COLO668 (cell line): ENCODE results near the gene MACROD1.

Experiments
- DNase-seq: peaks from one replicate; lab custom pipeline; 2025; ENCODE audit not compliant: unreplicated experiment; lab: John Stamatoyannopoulos, UW

Gene MACROD1

DNA sequence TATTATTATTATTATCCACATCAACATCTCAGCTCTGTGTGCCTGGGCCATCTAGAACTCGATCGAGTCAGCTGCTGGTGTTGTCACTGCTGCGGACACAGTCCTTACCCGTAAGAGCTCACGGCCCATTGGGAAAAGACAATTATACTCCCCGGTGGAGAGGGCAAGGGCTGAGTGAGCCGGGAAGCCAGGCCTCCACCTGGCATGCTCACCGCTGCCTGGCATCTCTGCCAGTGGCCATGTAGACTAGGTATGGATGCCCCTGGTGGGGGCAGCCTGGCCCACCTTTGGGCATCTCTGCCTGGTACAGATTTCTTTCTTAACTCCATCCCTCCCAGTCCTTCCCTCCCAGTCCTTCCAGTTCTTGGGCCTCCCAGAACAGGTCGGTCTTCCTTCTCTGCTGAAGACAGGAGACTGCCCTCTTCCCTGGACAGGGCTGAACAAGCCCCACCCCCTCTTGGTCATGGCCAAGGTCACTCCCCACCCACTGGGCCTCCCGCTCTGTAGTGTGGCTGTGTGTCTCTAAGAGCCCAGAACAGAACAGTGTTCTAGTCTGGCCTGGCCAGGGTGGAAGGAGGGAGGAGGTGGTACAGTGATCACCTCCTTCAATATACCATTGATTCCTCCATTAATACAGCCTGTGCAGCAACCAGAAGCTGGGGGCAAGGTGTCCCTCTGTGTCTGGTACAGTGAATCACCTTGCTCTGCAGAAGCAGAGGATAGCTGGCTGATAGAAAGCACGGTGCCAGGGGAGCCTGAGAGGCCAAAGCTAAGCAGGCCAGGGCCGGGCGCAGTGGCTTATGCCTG is 72.5 kb downstream of the MACROD1 start:
- DNase-seq: peak; percentile 39

DNA sequence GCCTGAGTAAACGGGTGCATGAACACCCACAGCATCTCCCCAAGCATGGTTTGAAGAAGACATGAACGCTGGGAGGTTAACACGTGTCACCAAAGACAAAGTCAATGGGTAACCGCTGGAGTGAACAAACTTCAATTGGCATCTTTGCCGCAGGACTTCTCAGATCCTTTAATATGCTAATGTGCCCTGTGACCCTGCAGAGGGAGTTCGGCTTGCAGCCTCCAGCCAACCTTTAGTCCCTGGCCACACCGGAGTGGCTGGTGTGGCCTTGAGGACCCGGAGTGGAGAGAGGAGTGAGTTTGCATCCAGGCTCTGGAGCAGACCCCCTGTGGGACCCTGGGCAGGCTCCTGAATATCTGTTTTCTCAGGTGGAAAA is 73.2 kb downstream of the MACROD1 start:
- DNase-seq: no peak

DNA sequence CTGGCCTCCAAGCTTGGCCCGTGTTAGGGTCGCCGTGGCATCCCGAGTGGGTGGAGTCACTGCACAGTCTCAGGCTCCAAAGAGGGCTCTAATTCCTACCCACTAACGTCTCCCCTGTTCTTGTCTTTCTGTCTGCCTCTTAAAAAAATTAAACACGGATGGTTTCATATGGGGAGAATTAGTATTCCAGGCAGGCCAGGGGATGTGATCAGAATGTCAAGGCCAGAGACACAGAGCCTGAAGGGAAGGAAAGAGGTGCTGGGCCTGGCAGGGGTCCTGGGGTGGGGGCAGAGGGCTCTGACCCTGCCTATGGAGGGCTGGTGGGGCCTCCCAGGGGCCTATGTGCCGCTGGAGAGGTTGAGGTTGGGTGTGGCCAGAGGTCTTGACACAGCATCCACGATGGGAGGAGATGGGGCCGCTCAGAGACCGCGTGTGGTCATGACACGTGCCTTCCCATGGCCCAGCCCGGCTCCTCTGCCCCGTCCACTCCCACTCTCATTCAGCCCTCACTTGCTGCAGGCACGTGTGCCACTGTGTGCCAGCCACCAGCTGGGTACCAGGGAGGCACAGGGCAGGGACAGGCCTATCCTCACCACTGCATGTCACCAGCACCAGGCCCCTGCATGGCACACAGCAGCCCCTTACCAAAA is 73.7 kb downstream of the MACROD1 start:
- DNase-seq: no peak

DNA sequence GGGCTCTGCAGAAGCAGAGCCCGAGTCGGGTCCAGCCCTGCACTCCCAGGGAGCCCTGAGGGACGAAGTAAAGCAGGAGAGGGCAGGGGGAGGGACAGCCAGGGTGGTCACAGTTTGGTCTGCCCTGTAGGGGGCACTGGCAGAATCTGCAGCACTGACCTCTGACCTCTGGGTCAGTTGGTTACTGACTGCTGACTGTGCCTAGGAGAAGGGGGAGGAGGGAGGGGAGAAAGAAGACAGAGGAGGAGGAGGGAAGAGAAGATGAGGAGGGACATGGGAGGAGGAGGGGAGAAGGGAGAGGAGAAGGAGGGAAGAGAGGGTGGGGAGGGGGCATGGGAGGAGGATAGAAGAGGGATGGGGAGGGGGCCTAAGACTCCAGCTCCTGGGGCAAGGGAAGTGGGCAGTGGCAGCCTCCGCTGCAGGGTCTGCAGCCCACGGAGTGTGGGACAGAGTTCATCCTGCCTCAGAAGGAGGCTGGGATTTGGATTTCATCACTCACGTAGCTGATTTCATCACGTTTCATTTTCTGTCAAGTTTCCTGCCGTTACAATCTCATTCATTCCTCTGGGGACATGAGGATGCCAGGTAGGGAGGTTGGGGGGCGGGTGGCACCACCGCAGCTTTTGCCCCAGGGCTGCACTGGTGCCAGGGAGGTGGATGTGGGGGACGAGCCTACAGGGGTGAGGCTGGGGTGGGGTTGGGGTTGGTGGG is 75.0 kb downstream of the MACROD1 start:
- no peak for DNase-seq

DNA sequence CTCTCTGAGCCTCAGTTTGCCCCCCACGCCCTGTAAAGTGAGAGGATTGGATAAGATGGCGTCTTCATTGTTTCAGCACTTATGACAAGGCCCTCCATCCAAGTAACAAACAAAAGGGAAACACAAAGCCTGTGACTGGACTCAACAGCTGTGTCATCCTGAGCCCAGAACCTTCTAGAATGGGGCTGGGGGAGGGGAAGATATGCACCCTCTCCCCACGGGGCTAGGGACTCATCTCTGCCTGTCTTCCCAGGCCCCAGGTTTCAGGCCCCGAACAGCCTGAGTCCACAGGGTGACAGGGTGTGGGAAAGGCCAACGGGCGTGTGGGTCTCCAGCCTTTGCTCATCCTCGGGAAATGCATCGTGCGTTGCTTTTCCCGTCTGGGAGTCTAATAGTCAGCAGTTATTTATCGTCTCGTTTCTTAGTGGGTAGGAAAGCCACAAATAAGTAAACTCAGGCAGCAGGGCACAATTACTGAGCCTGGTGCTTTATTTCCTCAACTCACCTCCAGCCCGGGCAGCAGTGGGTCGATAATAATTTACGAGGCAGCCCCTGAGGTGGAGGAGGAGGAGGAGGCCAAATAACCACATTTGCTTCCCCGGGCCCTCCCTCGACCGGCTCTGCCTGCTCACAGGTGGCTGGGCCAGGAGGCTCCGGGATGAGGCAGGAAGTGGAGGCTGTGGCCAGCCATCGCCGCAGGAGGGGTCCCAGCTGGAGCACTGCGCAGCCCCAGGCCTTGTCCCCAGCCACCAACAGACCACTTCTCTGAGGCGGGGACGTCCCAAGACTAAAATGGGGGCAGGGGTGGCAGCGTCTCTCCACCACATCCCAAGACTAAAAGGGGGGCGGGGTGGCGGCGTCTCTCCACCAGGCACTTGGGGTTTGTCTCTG is 75.8 kb downstream of the MACROD1 start:
- peak; percentile 30 for DNase-seq

DNA sequence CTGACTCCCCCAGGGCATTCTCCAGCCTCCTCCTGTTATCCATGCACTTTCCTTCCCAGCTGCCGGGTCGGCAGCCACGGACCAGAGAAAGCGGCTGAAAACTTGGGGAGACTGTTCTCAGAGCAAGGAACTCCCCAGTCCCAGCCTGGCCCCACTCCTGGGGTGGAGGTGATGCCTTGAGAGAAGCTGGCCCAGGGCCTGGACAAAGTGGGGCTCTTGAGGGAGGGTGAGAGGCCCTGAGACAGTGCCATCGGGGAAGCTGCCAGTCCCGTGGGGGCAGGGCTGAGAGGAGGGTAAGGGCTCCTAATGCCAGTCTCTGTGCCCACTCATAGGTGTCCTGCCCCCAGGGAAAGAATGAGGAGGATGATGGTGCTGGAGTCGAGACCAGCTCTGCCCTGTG is 76.4 kb downstream of the MACROD1 start:
- DNase-seq: no peak

DNA sequence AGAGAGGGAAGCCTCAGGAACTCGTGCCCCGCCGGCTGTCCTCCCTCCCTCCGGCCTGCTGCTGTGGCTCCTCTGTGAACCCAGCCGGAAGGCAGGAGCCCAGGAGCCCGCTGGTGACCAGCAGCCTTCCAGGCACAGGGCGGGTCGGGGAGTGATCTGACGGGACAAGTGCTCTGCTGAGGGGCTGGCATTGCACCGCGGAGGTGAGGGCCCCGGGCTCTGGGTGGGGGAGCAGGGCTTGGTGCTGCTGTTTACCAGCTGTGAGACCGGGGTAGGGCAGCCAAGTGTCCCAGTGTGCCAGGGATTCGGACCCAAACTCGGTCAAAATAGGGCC is 76.9 kb downstream of the MACROD1 start:
- DNase-seq: no peak

DNA sequence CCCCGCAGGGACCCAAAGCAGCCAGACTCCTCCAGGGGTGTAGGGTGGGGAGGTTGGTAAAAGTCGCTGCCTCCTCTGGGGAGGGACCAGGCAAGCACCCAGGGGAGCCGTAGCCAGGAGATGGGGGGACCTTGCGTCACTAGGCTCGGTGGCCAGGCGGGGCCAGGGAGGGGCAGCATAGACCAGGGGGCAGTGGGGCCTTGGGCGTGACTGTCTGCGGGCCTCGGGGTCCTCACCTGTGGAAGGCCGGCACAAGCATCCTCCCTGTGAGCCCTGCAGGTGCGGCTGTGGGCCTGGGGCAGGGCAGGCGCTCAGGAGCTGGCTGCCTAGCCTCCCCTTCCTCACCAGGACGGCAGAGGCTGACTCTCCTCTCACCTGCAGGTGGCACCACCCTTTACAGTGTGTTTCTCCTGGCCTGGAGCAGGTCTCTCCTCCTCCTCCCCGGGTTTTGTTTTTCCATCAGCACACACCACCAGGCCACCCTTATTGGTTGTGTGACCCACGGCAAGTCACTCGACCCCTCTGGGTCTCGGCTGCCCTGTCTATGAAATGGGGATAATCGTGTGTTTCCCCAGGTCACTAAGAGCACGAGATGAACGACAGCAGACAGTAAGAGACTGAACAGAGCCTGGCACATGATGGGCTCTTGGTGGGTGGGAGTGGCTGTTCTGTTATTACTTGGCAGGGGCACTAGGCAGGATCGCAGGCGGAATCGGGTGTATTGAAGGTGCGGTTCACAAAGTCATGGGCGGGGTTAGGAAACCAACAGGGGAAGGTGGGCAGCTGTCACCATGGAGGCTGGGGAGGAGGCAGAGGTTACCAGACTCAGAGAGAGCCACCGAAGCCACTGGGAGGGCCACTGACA is 77.5 kb downstream of the MACROD1 start:
- DNase-seq: peak; percentile 15

DNA sequence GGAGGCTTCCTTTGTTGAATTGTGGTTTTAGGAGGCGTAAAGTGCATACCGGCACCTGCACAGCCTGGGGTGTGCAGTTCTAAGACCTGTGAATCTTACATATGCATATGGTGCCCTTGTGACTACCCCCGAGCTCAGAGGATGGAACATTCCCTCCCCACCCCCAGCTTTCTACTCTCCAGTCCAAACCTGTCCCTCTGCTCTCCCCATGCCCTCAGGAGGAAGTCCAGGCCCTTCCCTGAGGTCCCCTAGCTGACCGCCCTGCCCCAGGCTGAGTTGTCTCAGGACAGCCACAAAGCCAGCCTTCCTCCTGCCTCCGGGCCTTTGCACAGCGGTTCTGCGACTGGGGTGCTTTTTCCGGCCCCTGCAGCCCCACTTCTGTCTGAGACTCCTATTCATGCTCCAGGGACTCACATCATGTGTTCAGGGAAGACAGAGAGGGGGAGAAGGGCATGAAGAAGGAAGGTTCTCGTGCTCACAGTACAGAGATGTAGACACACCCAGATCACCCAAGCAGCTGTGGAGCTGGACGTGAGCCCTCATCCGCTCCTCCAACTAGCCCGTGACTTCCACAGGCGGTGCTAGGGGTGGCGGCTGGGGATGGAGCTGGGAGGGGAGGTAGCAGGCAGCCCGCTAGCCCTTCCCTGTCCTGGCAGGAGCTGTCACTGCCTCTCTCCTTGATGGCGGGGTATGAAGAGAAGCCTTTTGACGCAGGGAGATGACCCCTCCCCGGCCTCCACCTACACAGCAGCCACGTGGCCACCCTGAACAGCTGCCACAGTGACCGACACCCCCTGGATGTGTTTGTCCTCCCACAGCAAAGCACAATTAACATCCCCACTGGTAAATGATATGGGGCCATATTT is 79.4 kb downstream of the MACROD1 start:
- DNase-seq: peak; percentile 67

DNA sequence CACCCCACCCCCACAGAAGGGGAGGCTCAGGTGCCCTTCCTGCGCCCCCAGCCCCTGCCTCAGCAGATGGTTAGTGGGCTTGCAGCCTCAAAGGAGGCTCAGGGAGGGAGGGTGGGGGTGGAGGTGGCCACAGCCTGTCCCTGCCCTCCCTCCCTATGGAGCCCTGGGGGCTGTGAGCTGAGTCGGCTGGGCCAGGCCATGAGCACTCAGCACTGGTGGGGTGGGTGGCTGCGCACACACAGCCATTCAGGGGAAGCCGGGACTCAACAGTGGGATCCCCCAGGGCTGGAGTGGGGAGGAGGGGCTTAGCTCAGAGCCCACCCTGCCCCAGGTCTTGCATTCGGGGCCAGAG is 80.0 kb downstream of the MACROD1 start:
- DNase-seq: peak; percentile 42

DNA sequence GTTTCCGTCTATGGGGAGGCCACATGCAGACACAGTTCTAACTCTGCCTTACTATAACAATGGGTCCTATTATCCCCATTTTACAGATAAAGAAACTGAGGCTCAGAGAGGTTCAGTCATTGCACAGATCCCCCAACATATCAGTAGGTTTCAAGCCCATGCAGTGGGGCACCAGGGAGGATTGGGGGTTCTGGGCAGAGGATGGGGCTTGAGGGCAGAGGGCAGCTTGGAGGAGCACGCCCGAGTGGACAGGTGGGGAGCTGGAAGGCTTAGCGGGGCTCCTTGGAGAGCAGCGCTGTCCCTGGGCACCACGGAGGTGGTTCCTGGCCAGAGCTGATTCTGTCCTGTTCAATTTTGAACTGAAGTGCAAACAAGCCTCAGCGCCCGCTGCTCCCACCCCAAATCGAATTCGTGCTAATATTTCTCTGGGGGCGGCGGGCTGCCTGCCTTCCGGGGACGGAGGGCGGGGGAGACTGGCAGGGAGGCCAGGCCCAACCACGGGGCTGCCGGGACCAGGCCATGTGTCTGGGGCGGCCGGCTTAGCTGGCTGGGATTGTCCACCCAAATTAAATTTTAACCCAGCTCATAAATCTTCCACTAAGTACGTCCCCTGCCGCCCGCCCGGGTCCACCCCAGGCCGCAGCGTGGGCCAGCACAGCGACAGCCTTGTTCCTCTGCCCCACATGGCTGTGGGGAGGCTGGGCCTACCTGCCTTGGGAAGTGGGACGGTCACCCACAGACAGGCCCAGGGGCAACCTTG is 80.8 kb downstream of the MACROD1 start:
- peak; percentile 72 for DNase-seq

DNA sequence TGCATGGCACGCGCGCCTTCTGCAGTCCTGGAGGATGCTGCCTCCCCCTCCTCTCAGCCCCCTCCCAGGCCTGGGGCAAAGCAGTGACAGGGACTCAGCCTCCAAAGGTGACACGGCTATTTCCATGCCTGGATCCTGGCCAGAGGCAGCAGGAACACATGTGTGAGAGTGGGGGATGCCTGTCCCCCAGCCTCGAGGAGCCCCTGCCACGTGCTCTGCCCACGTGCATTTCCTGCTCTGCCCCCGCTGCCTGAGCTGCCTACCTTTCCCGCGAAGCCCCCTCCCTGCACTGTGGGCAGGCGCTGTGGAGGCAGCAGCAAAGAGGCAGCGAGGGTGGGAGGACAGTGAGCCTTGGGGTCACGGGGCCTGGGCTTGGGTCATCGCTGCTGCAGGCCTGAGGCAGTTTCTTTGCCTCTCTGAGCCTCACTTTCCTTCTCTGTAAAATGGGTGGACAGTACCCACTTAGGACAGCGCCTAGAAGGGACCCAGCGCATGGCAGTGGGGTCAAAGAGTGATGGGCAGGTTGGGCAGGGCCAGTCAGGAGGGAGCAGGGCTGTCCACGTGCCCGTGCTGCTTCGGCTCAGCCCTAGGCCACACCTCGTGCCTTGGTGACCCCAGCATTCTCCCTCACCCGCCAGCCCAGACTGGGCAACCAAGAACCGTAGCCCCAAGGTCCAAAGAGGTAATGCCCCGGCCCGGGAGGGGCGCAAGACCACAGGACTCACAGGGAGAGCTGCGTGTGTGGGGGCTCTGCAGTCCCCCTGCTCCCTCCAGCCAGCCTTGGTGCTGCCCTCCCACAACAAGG is 81.6 kb downstream of the MACROD1 start:
- no peak for DNase-seq

DNA sequence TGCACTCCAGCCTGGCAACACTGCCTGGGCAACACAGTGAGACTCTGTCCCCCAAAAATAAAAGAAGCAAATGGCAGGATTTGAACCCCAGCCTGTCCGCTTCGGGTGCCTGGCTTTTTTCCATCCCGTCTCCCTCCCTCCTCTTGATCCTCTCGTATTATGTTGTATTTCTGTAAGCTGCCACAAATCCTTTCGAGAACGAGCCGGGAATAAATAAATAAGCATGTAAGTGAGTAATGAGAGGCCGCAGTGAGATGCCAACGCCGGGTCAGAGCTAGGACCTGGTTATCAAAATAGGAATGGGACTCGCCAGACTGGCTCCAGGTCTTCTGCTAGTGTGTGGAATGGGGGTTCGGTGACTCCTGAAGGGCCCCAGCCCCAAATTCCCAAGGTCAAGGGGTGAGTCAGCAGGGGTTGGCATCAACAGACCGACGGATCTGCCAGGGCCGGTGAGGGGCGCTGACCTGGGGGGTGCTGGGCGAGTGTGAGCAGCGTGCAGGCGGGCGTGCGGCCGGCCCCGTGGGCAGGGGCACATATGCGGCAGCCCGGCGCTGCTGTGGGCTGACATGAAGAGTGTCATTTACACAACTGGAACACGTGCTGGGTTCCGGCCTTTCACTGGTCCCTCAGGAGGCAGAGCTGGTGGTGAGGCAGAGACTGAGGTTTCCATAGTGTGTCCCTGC is 82.4 kb downstream of the MACROD1 start:
- DNase-seq: no peak

DNA sequence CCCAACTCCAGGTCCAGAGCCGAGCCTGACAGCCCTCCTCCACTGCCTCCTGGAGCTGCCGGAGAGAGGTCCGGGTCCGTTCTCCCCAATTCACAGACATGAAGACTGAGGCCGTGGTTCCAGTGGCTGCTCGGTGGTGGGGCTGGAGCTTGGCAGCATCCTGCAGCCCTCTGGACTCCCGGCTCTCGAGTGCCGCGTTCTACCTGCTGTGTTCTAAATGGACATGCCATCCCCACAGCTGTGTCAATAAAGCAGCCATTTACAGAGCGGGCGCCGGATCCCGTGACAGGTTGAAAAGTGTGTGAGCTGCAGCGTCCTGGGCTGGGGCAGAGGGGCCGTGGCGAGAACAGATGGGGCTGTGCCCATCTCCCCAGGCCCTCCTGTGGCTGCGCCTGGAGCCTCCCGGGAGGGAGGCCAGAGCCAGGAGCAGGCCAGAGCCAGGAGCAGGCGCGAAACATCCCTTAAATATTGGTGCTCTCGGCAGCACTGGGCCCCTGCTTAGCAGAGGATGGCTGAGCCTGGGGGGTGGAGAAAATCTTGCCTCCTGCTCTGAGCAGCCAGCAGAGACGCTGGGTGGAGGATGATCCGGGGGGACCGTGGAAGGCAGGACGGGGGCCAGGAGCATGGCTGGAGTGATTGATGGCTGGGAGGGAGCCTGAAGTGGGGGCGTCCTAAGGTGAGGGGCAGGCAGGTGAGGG is 84.0 kb downstream of the MACROD1 start:
- DNase-seq: peak; percentile 94

DNA sequence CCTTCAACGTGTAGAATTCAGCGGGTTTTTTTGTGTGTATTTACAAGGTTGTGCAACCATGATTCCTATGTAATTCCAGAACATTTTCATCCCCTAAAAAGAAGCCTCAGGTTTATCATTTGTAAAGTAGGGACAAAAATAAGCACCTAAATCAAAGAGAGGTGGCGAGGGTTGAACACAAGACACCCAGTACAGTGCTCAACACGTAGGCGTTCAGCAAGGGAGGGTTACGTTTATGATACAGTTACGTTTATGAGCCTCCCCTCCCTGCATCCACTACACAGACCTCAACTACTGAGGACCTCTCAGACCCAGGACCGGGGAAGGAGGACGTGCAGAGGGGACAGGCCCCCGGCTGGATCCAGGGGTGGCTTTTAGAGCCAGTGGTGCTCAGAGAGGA is 85.5 kb downstream of the MACROD1 start:
- DNase-seq: no peak

DNA sequence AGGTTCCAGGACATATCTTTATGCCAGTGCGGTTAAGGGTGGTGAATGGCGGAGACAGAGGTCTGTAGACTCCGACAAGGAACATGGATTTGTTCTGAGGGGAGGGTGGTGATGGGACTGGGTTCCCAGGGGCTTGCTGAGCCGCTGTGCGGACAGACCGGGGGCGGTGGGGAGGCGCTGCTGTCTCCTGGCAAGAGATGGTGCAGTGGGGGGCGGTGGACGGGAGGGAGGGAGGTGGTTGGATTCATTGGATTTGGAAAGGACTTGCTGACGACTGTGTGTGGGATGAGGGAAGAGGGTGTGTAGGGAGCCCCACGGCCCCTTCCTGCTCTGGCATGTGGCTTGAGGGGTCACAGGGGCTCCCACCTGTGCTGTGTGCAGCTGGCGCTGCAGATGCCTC is 87.0 kb downstream of the MACROD1 start:
- DNase-seq: no peak

DNA sequence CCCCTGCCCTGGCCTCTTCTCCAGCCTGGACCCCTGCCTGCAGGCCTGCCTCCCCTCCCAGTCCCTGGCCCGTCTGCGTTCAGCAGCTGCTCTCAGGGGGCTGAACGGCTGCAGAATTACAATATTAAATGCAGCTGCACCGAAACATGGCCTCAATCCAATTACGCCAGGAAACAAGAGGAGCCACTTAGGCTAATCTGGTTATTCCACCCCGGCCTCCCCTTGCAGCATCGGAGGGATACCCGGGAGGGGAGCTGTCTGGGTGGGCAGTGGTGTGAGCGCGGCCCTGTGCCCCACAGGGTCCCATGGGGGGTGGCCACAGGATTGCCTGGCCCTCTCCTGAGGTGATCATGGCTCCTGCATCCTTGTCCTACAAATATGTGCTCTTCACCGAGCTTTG is 87.6 kb downstream of the MACROD1 start:
- DNase-seq: no peak
